ENCODE results near the gene TPR. TPM values are rescaled to one million over a fixed set of nuclear protein-coding genes. Genes with fewer than 3 reads are reported as not detected.
A peak's percentile ranks its signal among the peaks of the same experiment; 100 is the strongest.
"Not testable (repeated sequence)": the region's sequence is repeated elsewhere in the genome, so short reads cannot be mapped to it uniquely, and the experiment has no call there.

TPR gene
- polyA plus RNA-seq (ENCODE audit: insufficient read length in 12 of 12): 100 to 1,000 TPM in 1 of 12 donors, 10 to 100 TPM in 10, not detected in 1; 53.6 to 105 (median 69.7) TPM
- long read RNA-seq, donor 1, partial matches to known transcripts: 49 of 49 reads
- long read RNA-seq, donor 1, other reads (novel, unspliced or antisense): 0 of 49 reads
- long read RNA-seq, donor 2, partial matches to known transcripts: 5 of 5 reads
- long read RNA-seq, donor 2, other reads (novel, unspliced or antisense): 0 of 5 reads
- long read RNA-seq, donor 3: 0 reads
- long read RNA-seq, donor 4, partial matches to known transcripts: 5 of 5 reads
- long read RNA-seq, donor 4, other reads (novel, unspliced or antisense): 0 of 5 reads
- long read RNA-seq, donor 5, partial matches to known transcripts: 57 of 66 reads
- long read RNA-seq, donor 5, other reads (novel, unspliced or antisense): 9 of 66 reads
- long read RNA-seq, donor 6: 0 reads
- long read RNA-seq, donor 7, partial matches to known transcripts: 6 of 8 reads
- long read RNA-seq, donor 7, other reads (novel, unspliced or antisense): 0 of 8 reads
- long read RNA-seq, donor 8, partial matches to known transcripts: 25 of 25 reads
- long read RNA-seq, donor 8, other reads (novel, unspliced or antisense): 0 of 25 reads
- long read RNA-seq, donor 9, partial matches to known transcripts: 14 of 14 reads
- long read RNA-seq, donor 9, other reads (novel, unspliced or antisense): 0 of 14 reads
- long read RNA-seq, donor 10, full-length matches to known transcripts: 3 of 20 reads
- long read RNA-seq, donor 10, partial matches to known transcripts: 17 of 20 reads
- long read RNA-seq, donor 10, other reads (novel, unspliced or antisense): 0 of 20 reads
- long read RNA-seq, donor 11, partial matches to known transcripts: 18 of 19 reads
- long read RNA-seq, donor 11, other reads (novel, unspliced or antisense): 0 of 19 reads

GRCh38 chr1:186375152-186375928 lies at the start of gene TPR, which contains the start of gene ODR4:
TPR (minus strand) TSS chr1:186375253; CDS start chr1:186375028, 225 bp downstream.
ODR4 (plus strand) TSS chr1:186375838; CDS start chr1:186379786, 3,948 bp downstream.
- DNase-seq: peak; percentile 100

GRCh38 chr1:186424539-186424938 lies 49.5 kb upstream of the TPR start:
- DNase-seq: no peak

GRCh38 chr1:186421446-186421845 lies 46.4 kb upstream of the TPR start:
- DNase-seq: no peak

- DNase-seq: peak; percentile 38
Measured at GRCh38 chr1:186420923-186421322, 45.9 kb upstream of the TPR start.

GRCh38 chr1:186420311-186420710 lies 45.3 kb upstream of the TPR start:
- DNase-seq: no peak

GRCh38 chr1:186418503-186418902 lies 43.5 kb upstream of the TPR start:
- DNase-seq: no peak

GRCh38 chr1:186413319-186413718 lies 38.3 kb upstream of the TPR start:
- DNase-seq: no peak

- no peak for DNase-seq
Measured at GRCh38 chr1:186409091-186409490, 34.0 kb upstream of the TPR start.

GRCh38 chr1:186404454-186405051 lies 29.5 kb upstream of the TPR start:
- DNase-seq: peak; percentile 16

GRCh38 chr1:186403632-186404031 lies 28.6 kb upstream of the TPR start:
- DNase-seq: no peak

GRCh38 chr1:186401446-186401845 lies 26.4 kb upstream of the TPR start:
- DNase-seq: not testable (repeated sequence)

GRCh38 chr1:186392711-186393110 lies 17.7 kb upstream of the TPR start:
- not testable (repeated sequence) for DNase-seq

GRCh38 chr1:186391841-186392240 lies 16.8 kb upstream of the TPR start:
- DNase-seq: no peak

- no peak for DNase-seq
Measured at GRCh38 chr1:186390925-186391324, 15.9 kb upstream of the TPR start.

GRCh38 chr1:186386725-186387383 lies 11.8 kb upstream of the TPR start:
- no peak for DNase-seq

- no peak for DNase-seq
Measured at GRCh38 chr1:186375929-186376319, 871 bp upstream of the TPR start.

- peak; percentile 58 for DNase-seq
Measured at GRCh38 chr1:186374303-186375151, 526 bp downstream of the TPR start.

- DNase-seq: not testable (repeated sequence)
Measured at GRCh38 chr1:186347837-186348691, 27.0 kb downstream of the TPR start.

- no peak for DNase-seq
Measured at GRCh38 chr1:186340772-186341171, 34.3 kb downstream of the TPR start.

Measured in muscle of arm (tissue), 14 donors.